ENCODE measurements around the gene DDX39A. TPM values are rescaled to one million over a fixed set of nuclear protein-coding genes. Genes with fewer than 3 reads are reported as not detected.

Gene DDX39A
- total RNA-seq, 1 donor from 2014 or later, result 66.9 TPM

DNA sequence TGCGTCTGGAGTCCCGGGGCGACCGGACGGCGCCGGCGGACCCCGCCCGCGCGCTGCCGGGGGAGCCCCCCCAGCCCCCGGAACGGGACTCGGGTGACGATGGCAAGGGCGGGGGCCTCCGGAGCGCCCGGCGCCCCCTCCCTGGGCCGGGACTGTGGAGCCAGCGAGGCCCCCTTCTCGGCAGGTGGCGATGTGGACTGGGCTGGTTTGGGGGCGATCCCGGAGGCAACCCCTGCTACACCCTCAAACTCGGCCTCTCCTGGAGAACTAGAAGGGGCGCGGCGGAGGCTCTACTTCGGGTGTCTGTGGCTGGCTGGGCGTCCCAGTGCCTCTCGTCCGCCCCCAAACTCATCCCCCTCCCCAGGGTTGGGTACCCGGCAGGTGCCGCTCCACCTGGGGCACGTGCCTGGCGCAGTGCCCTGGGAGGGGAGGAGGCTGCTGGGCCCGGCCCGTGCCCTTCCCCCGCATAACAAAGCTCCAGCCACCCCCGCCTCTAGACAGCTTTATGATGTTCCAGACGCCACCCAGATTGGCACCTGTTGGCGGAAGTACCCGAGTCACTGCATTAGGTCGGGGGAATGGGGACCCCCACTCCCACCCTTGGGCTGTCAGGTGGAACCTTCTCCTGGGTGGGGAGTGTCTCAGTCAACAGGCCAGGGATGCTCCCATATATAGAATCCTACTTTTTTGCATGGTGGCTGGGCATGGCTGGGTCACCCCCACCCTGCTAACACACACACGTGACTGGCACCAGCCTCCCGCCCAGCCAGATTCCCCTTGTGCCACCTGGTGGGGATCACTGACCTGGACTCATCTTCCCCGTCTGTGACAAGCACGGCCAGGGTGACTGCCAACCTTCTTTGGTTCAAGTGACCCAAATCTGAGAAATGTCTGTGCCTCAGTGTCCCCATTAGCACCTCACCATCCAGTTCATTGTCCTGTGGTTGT lies 14.7 kb upstream of the DDX39A start:
- peaks cover 9% of the 10 kb centered on the region for H3K27me3 Mint-ChIP-seq
- H3K4me3 Mint-ChIP-seq (ENCODE audit: low read depth), result peak overlapping the region; percentile 75
- H3K9me3 Mint-ChIP-seq (ENCODE audit: low read depth), result no peaks in the 10 kb centered on the region
- no peaks in the 10 kb centered on the region for H3K36me3 Mint-ChIP-seq (ENCODE audit: insufficient read depth)
- H3K27ac Mint-ChIP-seq, result no peak overlapping the region
- TF ChIP-seq, protein P1, sequence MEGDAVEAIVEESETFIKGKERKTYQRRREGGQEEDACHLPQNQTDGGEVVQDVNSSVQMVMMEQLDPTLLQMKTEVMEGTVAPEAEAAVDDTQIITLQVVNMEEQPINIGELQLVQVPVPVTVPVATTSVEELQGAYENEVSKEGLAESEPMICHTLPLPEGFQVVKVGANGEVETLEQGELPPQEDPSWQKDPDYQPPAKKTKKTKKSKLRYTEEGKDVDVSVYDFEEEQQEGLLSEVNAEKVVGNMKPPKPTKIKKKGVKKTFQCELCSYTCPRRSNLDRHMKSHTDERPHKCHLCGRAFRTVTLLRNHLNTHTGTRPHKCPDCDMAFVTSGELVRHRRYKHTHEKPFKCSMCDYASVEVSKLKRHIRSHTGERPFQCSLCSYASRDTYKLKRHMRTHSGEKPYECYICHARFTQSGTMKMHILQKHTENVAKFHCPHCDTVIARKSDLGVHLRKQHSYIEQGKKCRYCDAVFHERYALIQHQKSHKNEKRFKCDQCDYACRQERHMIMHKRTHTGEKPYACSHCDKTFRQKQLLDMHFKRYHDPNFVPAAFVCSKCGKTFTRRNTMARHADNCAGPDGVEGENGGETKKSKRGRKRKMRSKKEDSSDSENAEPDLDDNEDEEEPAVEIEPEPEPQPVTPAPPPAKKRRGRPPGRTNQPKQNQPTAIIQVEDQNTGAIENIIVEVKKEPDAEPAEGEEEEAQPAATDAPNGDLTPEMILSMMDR (IDR thresholded peaks at IDR 0.05; ENCODE audit: unreplicated experiment), result peak; percentile 46
- peaks cover 10% of the 10 kb centered on the region for H3K4me1 Mint-ChIP-seq (ENCODE audit: low read depth)
- no peak for DNase-seq (ENCODE audit: low spot score, unreplicated experiment)

DNA sequence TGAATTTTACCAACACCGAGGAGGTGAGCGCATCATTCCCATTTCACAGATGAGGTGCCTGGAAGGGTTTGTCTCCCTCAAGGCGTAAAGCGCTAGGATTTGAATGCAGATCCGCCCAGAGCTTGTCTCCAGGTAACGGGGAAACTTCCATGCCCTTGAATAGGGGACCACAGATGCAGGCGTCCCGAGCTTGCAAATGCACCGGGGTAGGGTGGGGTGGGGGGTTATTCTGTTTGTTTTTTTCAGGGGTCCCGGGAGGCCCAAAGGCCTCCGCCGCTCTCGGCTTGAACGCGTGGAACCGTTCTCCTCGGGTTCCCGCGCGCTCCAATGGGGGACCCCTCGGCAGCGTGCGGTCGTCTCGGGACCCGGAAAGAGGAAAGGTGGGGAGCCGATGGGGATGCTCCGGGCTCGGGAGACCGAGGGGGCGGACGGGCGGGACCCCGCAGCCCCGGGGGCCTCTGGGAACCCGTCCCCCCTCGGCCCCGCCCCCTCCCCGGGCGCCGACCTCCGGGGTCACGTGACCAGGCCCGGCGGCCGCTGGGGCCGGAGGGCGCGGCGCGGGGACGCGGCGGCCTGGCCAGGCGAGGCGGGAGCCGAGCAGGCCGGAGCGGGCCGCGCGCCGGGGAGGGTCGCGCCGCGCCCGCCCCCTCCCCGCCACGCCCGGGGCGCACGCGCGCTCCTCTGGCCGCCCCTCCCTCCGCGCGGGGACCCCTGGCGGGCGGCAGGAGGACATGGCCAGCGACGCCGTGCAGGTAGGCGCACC lies 13.8 kb upstream of the DDX39A start, which contains the start of gene PKN1:
Gene PKN1, plus strand, starts transcription at position 516 of the 763 bp plus-strand sequence. Its CDS starts 216 bp downstream, at position 732.
- Mint-ChIP-seq H3K27me3 (peaks cover 9% of the 10 kb centered on the region), H3K4me3 (ENCODE audit: low read depth) (peak within 1 kb of the TSS; percentile 81), H3K36me3 (ENCODE audit: insufficient read depth) (no peaks in the 10 kb centered on the region), H3K4me1 (ENCODE audit: low read depth) (peaks cover 10% of the 10 kb centered on the region), H3K9me3 (ENCODE audit: low read depth) (no peaks in the 10 kb centered on the region), H3K27ac (peak within 1 kb of the TSS; percentile 74)
- TF ChIP-seq, protein P1 (IDR thresholded peaks at IDR 0.05; ENCODE audit: unreplicated experiment), result no peak
- DNase-seq (ENCODE audit: low spot score, unreplicated experiment), result peak; percentile 64

- H3K4me1 Mint-ChIP-seq (ENCODE audit: low read depth), result peaks cover 10% of the 10 kb centered on the region
- peaks cover 12% of the 10 kb centered on the region for H3K27me3 Mint-ChIP-seq
- no peaks in the 10 kb centered on the region for H3K9me3 Mint-ChIP-seq (ENCODE audit: low read depth)
- H3K4me3 Mint-ChIP-seq (ENCODE audit: low read depth), result peak overlapping the region; percentile 44
- H3K36me3 Mint-ChIP-seq (ENCODE audit: insufficient read depth), result no peaks in the 10 kb centered on the region
- no peak for DNase-seq (ENCODE audit: low spot score, unreplicated experiment)
- TF ChIP-seq, protein P1 (IDR thresholded peaks at IDR 0.05; ENCODE audit: unreplicated experiment), result no peak
- H3K27ac Mint-ChIP-seq, result no peak overlapping the region
These were observed 11.6 kb upstream of the DDX39A start for GRCh38 chr19:14430712-14431111.

DNA sequence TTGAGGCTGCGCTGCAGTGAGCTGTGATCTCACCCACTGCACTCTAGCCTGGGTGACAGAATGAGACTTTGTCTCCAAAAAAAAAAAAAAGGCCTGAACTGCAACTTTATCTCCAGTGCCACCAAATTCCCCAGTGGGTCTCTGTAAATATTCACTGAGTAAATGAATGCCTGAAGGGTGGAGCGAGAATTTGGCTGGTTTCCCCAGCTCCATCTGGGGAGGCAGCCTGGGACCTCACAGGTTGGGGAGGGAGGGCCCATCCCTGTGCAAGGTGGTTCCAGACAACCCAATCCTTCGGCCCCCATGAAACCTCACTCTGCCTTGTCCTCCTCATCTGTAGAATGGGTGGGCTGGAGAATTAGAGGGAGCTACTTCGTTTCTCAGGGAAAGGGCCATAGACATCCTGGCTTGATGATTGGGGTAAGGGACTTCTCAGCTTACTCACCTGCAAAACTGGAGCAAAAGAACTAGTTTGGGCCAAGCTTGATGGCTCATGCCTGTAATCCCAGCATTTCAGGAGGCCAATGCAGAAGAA lies 9.8 kb upstream of the DDX39A start:
- H3K36me3 Mint-ChIP-seq (ENCODE audit: insufficient read depth), result no peaks in the 10 kb centered on the region
- no peak for DNase-seq (ENCODE audit: low spot score, unreplicated experiment)
- no peak overlapping the region for H3K4me3 Mint-ChIP-seq (ENCODE audit: low read depth)
- no peaks in the 10 kb centered on the region for H3K4me1 Mint-ChIP-seq (ENCODE audit: low read depth)
- TF ChIP-seq, protein P1 (IDR thresholded peaks at IDR 0.05; ENCODE audit: unreplicated experiment), result no peak
- H3K27ac Mint-ChIP-seq, result no peak overlapping the region
- H3K9me3 Mint-ChIP-seq (ENCODE audit: low read depth), result no peaks in the 10 kb centered on the region
- H3K27me3 Mint-ChIP-seq, result peaks cover 12% of the 10 kb centered on the region

GRCh38 chr19:14427461-14427860 lies 8.3 kb upstream of the DDX39A start:
- Mint-ChIP-seq H3K27ac (no peak overlapping the region), H3K4me1 (ENCODE audit: low read depth) (no peaks in the 10 kb centered on the region), H3K4me3 (ENCODE audit: low read depth) (no peak overlapping the region), H3K36me3 (ENCODE audit: insufficient read depth) (no peaks in the 10 kb centered on the region), H3K27me3 (peaks cover 12% of the 10 kb centered on the region), H3K9me3 (ENCODE audit: low read depth) (no peaks in the 10 kb centered on the region)
- DNase-seq (ENCODE audit: low spot score, unreplicated experiment), result no peak
- TF ChIP-seq, protein P1 (IDR thresholded peaks at IDR 0.05; ENCODE audit: unreplicated experiment), result no peak

Measured in progenitor cell of endocrine pancreas (in vitro differentiated cells).